GM21526 (cell line): Measurements from ENCODE around the gene ARHGEF16.

Experiments
- ATAC-seq: cut with Tn5 transposase; IDR thresholded peaks from one replicate; pipeline ENCODE4 v1.9.1; 2021; ENCODE audit warnings: moderate library complexity; ENCODE audit not compliant: unreplicated experiment, low FRiP score

The ARHGEF16 gene

GRCh38 chr1:3479511-3480368, 25.3 kb downstream of the ARHGEF16 start:
- ATAC-seq = no peak

GRCh38 chr1:3480369-3480719, 25.9 kb downstream of the ARHGEF16 start:
- ATAC-seq = no peak

GRCh38 chr1:3481046-3481445, 26.6 kb downstream of the ARHGEF16 start:
- ATAC-seq = no peak

- no peak for ATAC-seq
These were observed 27.4 kb downstream of the ARHGEF16 start for GRCh38 chr1:3481836-3482375.

- no peak for ATAC-seq
These were observed 27.9 kb downstream of the ARHGEF16 start for GRCh38 chr1:3482378-3482849.

GRCh38 chr1:3483380-3483779, 28.9 kb downstream of the ARHGEF16 start:
- ATAC-seq = no peak

GRCh38 chr1:3483801-3484444, 29.5 kb downstream of the ARHGEF16 start:
- ATAC-seq = no peak

- no peak for ATAC-seq
These were observed 30.6 kb downstream of the ARHGEF16 start for GRCh38 chr1:3485016-3485415.

- no peak for ATAC-seq
These were observed 34.0 kb downstream of the ARHGEF16 start for GRCh38 chr1:3488432-3488831.

- ATAC-seq = no peak
These were observed 35.7 kb downstream of the ARHGEF16 start for GRCh38 chr1:3490046-3490745.

GRCh38 chr1:3491291-3492246, 37.1 kb downstream of the ARHGEF16 start:
- no peak for ATAC-seq

GRCh38 chr1:3492545-3493246, 38.2 kb downstream of the ARHGEF16 start:
- no peak for ATAC-seq

- ATAC-seq = no peak
These were observed 40.1 kb downstream of the ARHGEF16 start for GRCh38 chr1:3494321-3495308.

GRCh38 chr1:3495776-3496745, 41.6 kb downstream of the ARHGEF16 start:
- ATAC-seq = no peak

- no peak for ATAC-seq
These were observed 42.5 kb downstream of the ARHGEF16 start for GRCh38 chr1:3496916-3497315.

- ATAC-seq = no peak
These were observed 43.1 kb downstream of the ARHGEF16 start for GRCh38 chr1:3497521-3497920.
